Measurements from ENCODE around the gene UBE2C.

DNA sequence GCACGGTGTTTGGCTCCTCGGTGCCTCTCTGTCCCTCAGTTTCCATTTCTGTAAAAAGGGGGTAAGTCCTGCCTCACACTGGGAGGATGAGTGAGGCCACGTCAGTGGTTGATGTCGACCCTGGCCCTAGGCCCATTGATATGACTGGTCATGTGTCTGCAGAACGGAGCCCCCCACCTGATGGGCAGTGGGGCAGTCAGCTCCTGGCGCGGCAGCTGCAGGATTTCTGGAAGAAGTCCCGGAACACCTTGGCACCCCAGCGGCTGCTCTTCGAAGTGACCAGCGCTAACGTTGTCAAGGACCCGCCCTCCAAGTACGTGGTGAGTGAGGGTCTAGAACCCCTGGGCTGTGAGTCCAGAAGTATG, 22.3 kb downstream of the UBE2C start:
- TF ChIP-seq, protein P1, sequence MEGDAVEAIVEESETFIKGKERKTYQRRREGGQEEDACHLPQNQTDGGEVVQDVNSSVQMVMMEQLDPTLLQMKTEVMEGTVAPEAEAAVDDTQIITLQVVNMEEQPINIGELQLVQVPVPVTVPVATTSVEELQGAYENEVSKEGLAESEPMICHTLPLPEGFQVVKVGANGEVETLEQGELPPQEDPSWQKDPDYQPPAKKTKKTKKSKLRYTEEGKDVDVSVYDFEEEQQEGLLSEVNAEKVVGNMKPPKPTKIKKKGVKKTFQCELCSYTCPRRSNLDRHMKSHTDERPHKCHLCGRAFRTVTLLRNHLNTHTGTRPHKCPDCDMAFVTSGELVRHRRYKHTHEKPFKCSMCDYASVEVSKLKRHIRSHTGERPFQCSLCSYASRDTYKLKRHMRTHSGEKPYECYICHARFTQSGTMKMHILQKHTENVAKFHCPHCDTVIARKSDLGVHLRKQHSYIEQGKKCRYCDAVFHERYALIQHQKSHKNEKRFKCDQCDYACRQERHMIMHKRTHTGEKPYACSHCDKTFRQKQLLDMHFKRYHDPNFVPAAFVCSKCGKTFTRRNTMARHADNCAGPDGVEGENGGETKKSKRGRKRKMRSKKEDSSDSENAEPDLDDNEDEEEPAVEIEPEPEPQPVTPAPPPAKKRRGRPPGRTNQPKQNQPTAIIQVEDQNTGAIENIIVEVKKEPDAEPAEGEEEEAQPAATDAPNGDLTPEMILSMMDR (IDR thresholded peaks at IDR 0.05), result no peak
- TF ChIP-seq EZH2 (IDR thresholded peaks at IDR 0.05; ENCODE audit: borderline replicate concordance, insufficient read depth, low read depth, low read length, poor library complexity, severe bottlenecking), result no peak
